Liver (tissue), 9 donors: ENCODE data around the gene PARD3B. TPM values are rescaled to one million over a fixed set of nuclear protein-coding genes. Genes with fewer than 3 reads are reported as not detected.

Experiments used
- DNase-seq: peaks from one replicate; pipeline ENCODE4 v3.0.0-alpha.2; 2017; ENCODE audit warnings: low spot score
- H3K27ac ChIP-seq, 2 donors: one replicate each; pipeline ENCODE4 v1.7.0; 2013; ENCODE audit warnings: inconsistent platforms in 2 of 2, low read length in 2 of 2, control low read depth in 1 of 2, low read depth in 1 of 2, mild to moderate bottlenecking in 1 of 2
- H3K27me3 ChIP-seq, 4 donors: one replicate each; pipeline versions ENCODE4 v1.6.1 to v1.7.0; 2013; ENCODE audit warnings: low read length in 3 of 4, inconsistent platforms in 1 of 4, mild to moderate bottlenecking in 1 of 4, moderate library complexity in 1 of 4; ENCODE audit not compliant: control insufficient read depth in 4 of 4, insufficient read depth in 4 of 4
- H3K36me3 ChIP-seq, 4 donors: one replicate each; pipeline versions ENCODE4 v1.6.1 to v1.7.0; 2013; ENCODE audit warnings: low read length in 3 of 4, mild to moderate bottlenecking in 3 of 4, low read depth in 1 of 4, moderate library complexity in 1 of 4; ENCODE audit not compliant: control insufficient read depth in 4 of 4, insufficient read depth in 3 of 4
- H3K4me1 ChIP-seq, 4 donors: one replicate each; pipeline versions ENCODE4 v1.6.1 to v1.7.0; 2013; ENCODE audit warnings: low read length in 3 of 4, mild to moderate bottlenecking in 3 of 4, moderate library complexity in 1 of 4; ENCODE audit not compliant: control insufficient read depth in 4 of 4, insufficient read depth in 4 of 4
- H3K4me3 ChIP-seq, 3 donors: one replicate each; pipeline versions ENCODE4 v1.6.1 to v1.7.0; 2013; ENCODE audit warnings: low read length in 3 of 3, control low read depth in 1 of 3, low read depth in 1 of 3, mild to moderate bottlenecking in 1 of 3
- H3K9ac ChIP-seq, 2 donors: one replicate each; pipeline ENCODE4 v1.7.0; 2013; ENCODE audit warnings: low read length in 2 of 2, mild to moderate bottlenecking in 2 of 2, moderate library complexity in 2 of 2, control low read depth in 1 of 2, low read depth in 1 of 2
- H3K9me3 ChIP-seq, 4 donors: one replicate each; pipeline versions ENCODE4 v1.6.1 to v1.7.0; 2013; ENCODE audit warnings: low read length in 3 of 4; ENCODE audit not compliant: control insufficient read depth in 4 of 4
- ATF3 ChIP-seq: IDR thresholded peaks from 2 replicates; pipeline ENCODE4 v1.6.1; 2016; ENCODE audit warnings: antibody characterized with exemption
- CTCF ChIP-seq: fragments of 150-350 bp; IDR thresholded peaks from 2 replicates; pipeline ENCODE4 v1.5.1; 2017; ENCODE audit warnings: improper control_type of control experiment, low read depth, low read length; ENCODE audit not compliant: missing input control
- FOXA2 ChIP-seq: IDR thresholded peaks from 2 replicates; pipeline ENCODE4 v1.6.1; 2016; ENCODE audit warnings: antibody characterized with exemption
- HNF4G ChIP-seq: IDR thresholded peaks from 2 replicates; pipeline ENCODE4 v1.6.1; 2016; ENCODE audit warnings: antibody characterized with exemption
- JUND ChIP-seq, 2 donors: IDR thresholded peaks; 2 replicates each; pipeline ENCODE4 v1.6.1; 2016; ENCODE audit warnings: antibody characterized with exemption in 2 of 2
- NR2F2 ChIP-seq: IDR thresholded peaks from 2 replicates; pipeline ENCODE4 v1.6.1; 2016; ENCODE audit warnings: antibody characterized with exemption
- RAD21 ChIP-seq, 2 donors: IDR thresholded peaks; 2 replicates each; pipeline ENCODE4 v1.6.1; 2016; ENCODE audit warnings: antibody characterized with exemption in 2 of 2, mild to moderate bottlenecking in 2 of 2
- RXRA ChIP-seq, 2 donors: IDR thresholded peaks; 2 replicates each; pipeline ENCODE4 v1.6.1; 2017 to 2018; ENCODE audit warnings: antibody characterized with exemption in 2 of 2, mild to moderate bottlenecking in 1 of 2
- SP1 ChIP-seq: IDR thresholded peaks from 2 replicates; pipeline ENCODE4 v1.6.1; 2018; ENCODE audit warnings: antibody characterized with exemption, mild to moderate bottlenecking
- TAF1 ChIP-seq: conservative IDR thresholded peaks from 2 replicates; pipeline ENCODE4 v1.6.1; 2016; ENCODE audit warnings: antibody characterized with exemption, mild to moderate bottlenecking
- YY1 ChIP-seq: IDR thresholded peaks from 2 replicates; pipeline ENCODE4 v1.6.1; 2016; ENCODE audit warnings: antibody characterized with exemption, mild to moderate bottlenecking
- whole genome bisulfite sequencing: extraction: QIAGEN DNeasy Blood & Tissue Kit; methylation state at CpG from one replicate; pipeline ENCODE4 v1.1.7; 2013; 5-methylcytosine and 5-hydroxymethylcytosine counted together
- polyA plus RNA-seq, 2 donors: library from polyadenylated mRNA; stranded (reverse) in 1 of 2; unstranded in 1 of 2; fragments of 200-250 nt in 1 of 2; fragments of >200 nt in 1 of 2; fragmentation: Nextera tagmentation in 1 of 2; extraction: Ambion mirVana in 1 of 2; gene quantifications; one replicate each; pipeline versions ENCODE4 v1.2.1 to v1.2.3, GENCODE V29; 2013 to 2015
- total RNA-seq, 2 donors: library from RNA; depleted of rRNA; stranded (reverse); fragments of >200 nt; gene quantifications; one replicate each; pipeline ENCODE4 v1.2.3, GENCODE V29; 2014
- TF ChIP-seq, protein P1 (sequence below): IDR thresholded peaks from 2 replicates; pipeline ENCODE4 v1.6.1; 2016; ENCODE audit warnings: antibody characterized with exemption
- donor health status: healthy.
- donor health status: healthy.
- donor health status: healthy.
- donor health status: healthy.
- donor health status: healthy.

Gene PARD3B
- total and polyA plus RNA-seq, 4 donors, result 1.1 to 10.3 (median 3.7) TPM

GRCh38 chr2:205570648-205571047, 1025.4 kb downstream of the PARD3B start:
- H3K9me3 ChIP-seq, result no peaks in the 10 kb centered on the region
- TF ChIP-seq SP1, result no peak
- TF ChIP-seq YY1, result no peak
- TF ChIP-seq JUND (IDR thresholded peaks at IDR 0.05), result no peak
- TF ChIP-seq, protein P1, sequence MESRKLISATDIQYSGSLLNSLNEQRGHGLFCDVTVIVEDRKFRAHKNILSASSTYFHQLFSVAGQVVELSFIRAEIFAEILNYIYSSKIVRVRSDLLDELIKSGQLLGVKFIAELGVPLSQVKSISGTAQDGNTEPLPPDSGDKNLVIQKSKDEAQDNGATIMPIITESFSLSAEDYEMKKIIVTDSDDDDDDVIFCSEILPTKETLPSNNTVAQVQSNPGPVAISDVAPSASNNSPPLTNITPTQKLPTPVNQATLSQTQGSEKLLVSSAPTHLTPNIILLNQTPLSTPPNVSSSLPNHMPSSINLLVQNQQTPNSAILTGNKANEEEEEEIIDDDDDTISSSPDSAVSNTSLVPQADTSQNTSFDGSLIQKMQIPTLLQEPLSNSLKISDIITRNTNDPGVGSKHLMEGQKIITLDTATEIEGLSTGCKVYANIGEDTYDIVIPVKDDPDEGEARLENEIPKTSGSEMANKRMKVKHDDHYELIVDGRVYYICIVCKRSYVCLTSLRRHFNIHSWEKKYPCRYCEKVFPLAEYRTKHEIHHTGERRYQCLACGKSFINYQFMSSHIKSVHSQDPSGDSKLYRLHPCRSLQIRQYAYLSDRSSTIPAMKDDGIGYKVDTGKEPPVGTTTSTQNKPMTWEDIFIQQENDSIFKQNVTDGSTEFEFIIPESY, result no peak
- no peak for TF ChIP-seq CTCF
- TF ChIP-seq ATF3, result no peak
- no peak for TF ChIP-seq HNF4G
- no peaks in the 10 kb centered on the region for H3K27me3 ChIP-seq
- no peaks in the 10 kb centered on the region for H3K36me3 ChIP-seq
- DNase-seq, result no peak
- H3K9ac ChIP-seq, result no peak overlapping the region
- WGBS, result 91% methylated on average over 6 of the region's 6 CpGs
- H3K4me1 ChIP-seq, result no peaks in the 10 kb centered on the region
- no peak overlapping the region for H3K27ac ChIP-seq
- H3K4me3 ChIP-seq, result no peak overlapping the region

- no peak overlapping the region for H3K9ac ChIP-seq
- no peak for DNase-seq
- H3K4me3 ChIP-seq, result no peak overlapping the region
- TF ChIP-seq YY1, result no peak
- TF ChIP-seq NR2F2, result no peak
- TF ChIP-seq FOXA2, result no peak
- no peak for TF ChIP-seq RAD21 (IDR thresholded peaks at IDR 0.05)
- WGBS, result 93% methylated on average over 5 of the region's 5 CpGs
- no peaks in the 10 kb centered on the region for H3K9me3 ChIP-seq
- no peaks in the 10 kb centered on the region for H3K4me1 ChIP-seq
- no peaks in the 10 kb centered on the region for H3K36me3 ChIP-seq
- no peaks in the 10 kb centered on the region for H3K27me3 ChIP-seq
- H3K27ac ChIP-seq, result no peak overlapping the region
Observed at GRCh38 chr2:205571360-205571959, 1026.2 kb downstream of the PARD3B start.

DNA sequence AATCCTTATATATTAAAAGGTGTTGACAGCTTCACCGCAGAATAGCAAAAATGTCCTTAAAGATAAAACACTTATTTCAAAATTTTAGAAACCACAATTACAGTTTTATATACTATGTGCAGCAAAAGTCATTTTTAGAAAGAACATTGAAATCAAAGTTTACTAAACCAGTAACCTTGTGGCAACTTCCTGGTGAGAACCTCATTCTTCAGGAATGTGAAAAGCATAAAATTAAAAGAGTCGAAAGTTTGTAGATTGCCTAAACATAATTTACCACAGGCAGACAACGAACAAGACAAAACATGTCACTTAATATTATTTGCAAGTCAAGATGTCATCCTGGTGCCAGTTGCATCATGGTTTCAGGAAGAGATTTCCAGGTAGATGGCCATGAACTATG, 1028.7 kb downstream of the PARD3B start:
- H3K27me3 ChIP-seq, result no peaks in the 10 kb centered on the region
- 96% methylated on average over 3 of the region's 3 CpGs for WGBS
- H3K4me1 ChIP-seq, result no peaks in the 10 kb centered on the region
- no peak overlapping the region for H3K27ac ChIP-seq
- TF ChIP-seq YY1 (no peak), TAF1 (no peak), RXRA (IDR thresholded peaks at IDR 0.05) (no peak), HNF4G (no peak)
- TF ChIP-seq, protein P1, result no peak
- no peaks in the 10 kb centered on the region for H3K36me3 ChIP-seq
- H3K9me3 ChIP-seq, result no peaks in the 10 kb centered on the region
- no peak overlapping the region for H3K4me3 ChIP-seq
- DNase-seq, result no peak
- no peak overlapping the region for H3K9ac ChIP-seq
